NCI-H345 treated with DMSO at 0.1 percent for 48 hours (cell line): ENCODE measurements around the gene ACTN2.

ENCODE experiments used
- DNase-seq: peaks from one replicate; lab custom pipeline; 2025; ENCODE audit not compliant: unreplicated experiment; lab: John Stamatoyannopoulos, UW

ACTN2 gene

GRCh38 chr1:236734141-236734765 is 48.0 kb downstream of the ACTN2 start:
- DNase-seq, result no peak

- no peak for DNase-seq
Measured at GRCh38 chr1:236736761-236737160, 50.5 kb downstream of the ACTN2 start.

GRCh38 chr1:236741753-236742152 is 55.5 kb downstream of the ACTN2 start:
- no peak for DNase-seq

- DNase-seq, result no peak
Measured at GRCh38 chr1:236742421-236743160, 56.3 kb downstream of the ACTN2 start.

- no peak for DNase-seq
Measured at GRCh38 chr1:236744533-236744932, 58.2 kb downstream of the ACTN2 start.

- no peak for DNase-seq
Measured at GRCh38 chr1:236746785-236747184, 60.5 kb downstream of the ACTN2 start.

GRCh38 chr1:236747311-236747985 is 61.1 kb downstream of the ACTN2 start:
- DNase-seq, result no peak

GRCh38 chr1:236748268-236748870 is 62.1 kb downstream of the ACTN2 start:
- no peak for DNase-seq

GRCh38 chr1:236750928-236751327 is 64.6 kb downstream of the ACTN2 start:
- DNase-seq, result no peak

GRCh38 chr1:236751385-236751784 is 65.1 kb downstream of the ACTN2 start:
- DNase-seq, result no peak

GRCh38 chr1:236751935-236752334 is 65.6 kb downstream of the ACTN2 start:
- no peak for DNase-seq

- DNase-seq, result no peak
Measured at GRCh38 chr1:236753516-236753915, 67.2 kb downstream of the ACTN2 start.

- no peak for DNase-seq
Measured at GRCh38 chr1:236753964-236754363, 67.7 kb downstream of the ACTN2 start.

- DNase-seq, result no peak
Measured at GRCh38 chr1:236754525-236755210, 68.4 kb downstream of the ACTN2 start.

- no peak for DNase-seq
Measured at GRCh38 chr1:236757640-236758039, 71.3 kb downstream of the ACTN2 start.

- no peak for DNase-seq
Measured at GRCh38 chr1:236759252-236759859, 73.1 kb downstream of the ACTN2 start.

- no peak for DNase-seq
Measured at GRCh38 chr1:236760480-236760879, 74.2 kb downstream of the ACTN2 start.

GRCh38 chr1:236760986-236761385 is 74.7 kb downstream of the ACTN2 start:
- DNase-seq, result no peak

- DNase-seq, result no peak
Measured at GRCh38 chr1:236761397-236762132, 75.3 kb downstream of the ACTN2 start.

- DNase-seq, result no peak
Measured at GRCh38 chr1:236762410-236762809, 76.1 kb downstream of the ACTN2 start.
